Effector memory CD4-positive, alpha-beta T cell (primary cell): ENCODE results near the gene RNF217.

Experiments used
- DNase-seq, 3 donors: peaks; one replicate each; pipeline ENCODE4 v3.0.0-alpha.2; 2020
- H3K27ac ChIP-seq: 2 replicates; pipeline ENCODE4 v1.7.0; 2013; ENCODE audit warnings: mild to moderate bottlenecking, low read length, moderate library complexity; ENCODE audit not compliant: insufficient read depth, poor library complexity, severe bottlenecking
- H3K27me3 ChIP-seq: replicated peaks from 2 replicates; pipeline ENCODE4 v1.7.0; 2013; ENCODE audit warnings: mild to moderate bottlenecking, low read length; ENCODE audit not compliant: insufficient read depth, control insufficient read depth, poor library complexity, severe bottlenecking
- H3K36me3 ChIP-seq: 2 replicates; pipeline ENCODE4 v1.7.0; 2013; ENCODE audit warnings: mild to moderate bottlenecking, low read length, moderate library complexity; ENCODE audit not compliant: control insufficient read depth, insufficient read depth
- H3K4me1 ChIP-seq: 2 replicates; pipeline ENCODE4 v1.7.0; 2013; ENCODE audit warnings: low read length, mild to moderate bottlenecking; ENCODE audit not compliant: control insufficient read depth, insufficient read depth, poor library complexity, severe bottlenecking
- H3K4me3 ChIP-seq: 2 replicates; pipeline ENCODE4 v1.7.0; 2013; ENCODE audit warnings: low read length, low read depth, mild to moderate bottlenecking; ENCODE audit not compliant: insufficient read depth, poor library complexity, severe bottlenecking
- H3K9me3 ChIP-seq: 2 replicates; pipeline ENCODE4 v1.7.0; 2013; ENCODE audit warnings: mild to moderate bottlenecking, low read length, moderate library complexity; ENCODE audit not compliant: control insufficient read depth

RNF217 gene

GRCh38 chr6:124997196-124997875 lies 35.1 kb downstream of the RNF217 start:
- Histone ChIP-seq H3K27ac (no peak overlapping the region), H3K9me3 (no peaks in the 10 kb centered on the region)

GRCh38 chr6:124999105-124999764 lies 37.0 kb downstream of the RNF217 start:
- no peaks in the 10 kb centered on the region for H3K36me3 ChIP-seq
- H3K27me3 ChIP-seq: no peaks in the 10 kb centered on the region
- H3K9me3 ChIP-seq: no peaks in the 10 kb centered on the region
- no peak for DNase-seq
- no peaks in the 10 kb centered on the region for H3K4me1 ChIP-seq
- H3K27ac ChIP-seq: no peak overlapping the region
- no peak overlapping the region for H3K4me3 ChIP-seq

More at GRCh38 chr6:124997196-124997875, 35.1 kb downstream of the RNF217 start:
- DNase-seq: no peak
- no peak overlapping the region for H3K4me3 ChIP-seq
- no peaks in the 10 kb centered on the region for H3K4me1 ChIP-seq
- no peaks in the 10 kb centered on the region for H3K27me3 ChIP-seq
- H3K36me3 ChIP-seq: no peaks in the 10 kb centered on the region

- no peaks in the 10 kb centered on the region for H3K4me1 ChIP-seq
- H3K27me3 ChIP-seq: no peaks in the 10 kb centered on the region
- no peaks in the 10 kb centered on the region for H3K36me3 ChIP-seq
- H3K27ac ChIP-seq: no peak overlapping the region
- DNase-seq: no peak
- H3K9me3 ChIP-seq: no peaks in the 10 kb centered on the region
- no peak overlapping the region for H3K4me3 ChIP-seq
Measured at GRCh38 chr6:125001684-125002405, 39.6 kb downstream of the RNF217 start.

GRCh38 chr6:125002406-125002741 lies 40.1 kb downstream of the RNF217 start:
- no peaks in the 10 kb centered on the region for H3K36me3 ChIP-seq

GRCh38 chr6:125003070-125003469 lies 40.8 kb downstream of the RNF217 start:
- H3K27ac ChIP-seq: no peak overlapping the region
- H3K4me3 ChIP-seq: no peak overlapping the region
- no peaks in the 10 kb centered on the region for H3K36me3 ChIP-seq
- H3K27me3 ChIP-seq: no peaks in the 10 kb centered on the region
- no peak for DNase-seq
- no peaks in the 10 kb centered on the region for H3K9me3 ChIP-seq
- H3K4me1 ChIP-seq: no peaks in the 10 kb centered on the region

More at GRCh38 chr6:125002406-125002741, 40.1 kb downstream of the RNF217 start:
- no peak overlapping the region for H3K4me3 ChIP-seq
- no peaks in the 10 kb centered on the region for H3K9me3 ChIP-seq
- DNase-seq: no peak
- H3K27me3 ChIP-seq: no peaks in the 10 kb centered on the region
- H3K27ac ChIP-seq: no peak overlapping the region
- no peaks in the 10 kb centered on the region for H3K4me1 ChIP-seq

GRCh38 chr6:125004198-125004597 lies 42.0 kb downstream of the RNF217 start:
- Histone ChIP-seq H3K4me3 (no peak overlapping the region), H3K9me3 (no peaks in the 10 kb centered on the region), H3K27ac (no peak overlapping the region), H3K27me3 (no peaks in the 10 kb centered on the region), H3K36me3 (no peaks in the 10 kb centered on the region), H3K4me1 (no peaks in the 10 kb centered on the region)
- no peak for DNase-seq

- DNase-seq: no peak
- no peaks in the 10 kb centered on the region for H3K36me3 ChIP-seq
- H3K27me3 ChIP-seq: no peaks in the 10 kb centered on the region
- H3K4me3 ChIP-seq: no peak overlapping the region
- H3K4me1 ChIP-seq: no peaks in the 10 kb centered on the region
- no peak overlapping the region for H3K27ac ChIP-seq
- H3K9me3 ChIP-seq: no peaks in the 10 kb centered on the region
Measured at GRCh38 chr6:125004797-125005595, 42.8 kb downstream of the RNF217 start.

- Histone ChIP-seq H3K36me3 (no peaks in the 10 kb centered on the region), H3K27ac (no peak overlapping the region), H3K27me3 (no peaks in the 10 kb centered on the region), H3K4me1 (no peaks in the 10 kb centered on the region), H3K4me3 (no peak overlapping the region), H3K9me3 (no peaks in the 10 kb centered on the region)
- DNase-seq: no peak
Measured at GRCh38 chr6:125008261-125008703, 46.0 kb downstream of the RNF217 start.

GRCh38 chr6:125008957-125009356 lies 46.7 kb downstream of the RNF217 start:
- no peak for DNase-seq
- Histone ChIP-seq H3K4me3 (no peak overlapping the region), H3K27ac (no peak overlapping the region), H3K27me3 (no peaks in the 10 kb centered on the region), H3K36me3 (no peaks in the 10 kb centered on the region), H3K4me1 (no peaks in the 10 kb centered on the region), H3K9me3 (no peaks in the 10 kb centered on the region)
